ENCODE results near the gene SLC1A2. TPM values are rescaled to one million over a fixed set of nuclear protein-coding genes. Genes with fewer than 3 reads are reported as not detected.

SLC1A2 gene
- total RNA-seq, 1 experiment from 2014 or later: 0.25 TPM

GRCh38 chr11:35324183-35324886, 95.0 kb downstream of the SLC1A2 start (continued):
- no peak for TF ChIP-seq ZBTB33 (IDR thresholded peaks at IDR 0.05; ENCODE audit: extremely low read depth, insufficient replicate concordance, low read length)
- no peak for TF ChIP-seq EGR1 (IDR thresholded peaks at IDR 0.05; ENCODE audit: low read depth)
- TF ChIP-seq MAX (IDR thresholded peaks at IDR 0.05): no peak
- no peak for TF ChIP-seq YY1 (IDR thresholded peaks at IDR 0.05; ENCODE audit: extremely low read depth, insufficient replicate concordance, low read depth, low read length)
- TF ChIP-seq POLR2A (IDR thresholded peaks at IDR 0.05; ENCODE audit: borderline replicate concordance, extremely low read depth, insufficient read depth, insufficient read length): no peak
- TF ChIP-seq CTCF (IDR thresholded peaks at IDR 0.05 in 2 of 3, conservative IDR thresholded peaks at IDR 0.05 in 1 of 3; ENCODE audit: borderline replicate concordance in 1 of 3, insufficient read depth in 1 of 3, low read depth in 2 of 3, low read length in 2 of 3): no peak
- no peak for TF ChIP-seq EZH2phosphoT487 (IDR thresholded peaks at IDR 0.05; ENCODE audit: borderline replicate concordance)

All from HCT116 (cell line).